HS-5 (cell line): ENCODE data around the gene ZNF709.
A peak's percentile ranks its signal among the peaks of the same experiment; 100 is the strongest.
"Not testable (repeated sequence)": the region's sequence is repeated elsewhere in the genome, so short reads cannot be mapped to it uniquely, and the experiment has no call there.

ENCODE experiments used
- DNase-seq: peaks from one replicate; pipeline ENCODE4 v3.0.0-alpha.2; 2012; ENCODE audit warnings: low read depth

Gene ZNF709

GRCh38 chr19:12450844-12451243, 33.8 kb downstream of the ZNF709 start:
- no peak for DNase-seq

- no peak for DNase-seq
These were observed 35.8 kb downstream of the ZNF709 start for GRCh38 chr19:12448808-12449207.

- DNase-seq = peak; percentile 90
These were observed 43.9 kb downstream of the ZNF709 start, which contains the start of gene ZNF443 for GRCh38 chr19:12440541-12441316. Gene ZNF443, minus strand, starts transcription at chr19:12441021. Its CDS starts 107 bp downstream, at chr19:12440914.

- DNase-seq = peak; percentile 8
These were observed 44.7 kb downstream of the ZNF709 start for GRCh38 chr19:12439686-12440540.

GRCh38 chr19:12430726-12431299, 53.8 kb downstream of the ZNF709 start:
- not testable (repeated sequence) for DNase-seq

- DNase-seq = no peak
These were observed 58.7 kb downstream of the ZNF709 start for GRCh38 chr19:12425888-12426274.

GRCh38 chr19:12425236-12425887, 59.3 kb downstream of the ZNF709 start:
- DNase-seq = no peak

- not testable (repeated sequence) for DNase-seq
These were observed 67.3 kb downstream of the ZNF709 start for GRCh38 chr19:12417273-12417672.

- DNase-seq = no peak
These were observed 72.7 kb downstream of the ZNF709 start for GRCh38 chr19:12411893-12412292.
